ENCODE measurements around the gene NCMAP.
"Not testable (repeated sequence)": the region's sequence is repeated elsewhere in the genome, so short reads cannot be mapped to it uniquely, and the experiment has no call there.

Gene NCMAP

GRCh38 chr1:24555591-24556413 lies at the start of gene NCMAP:
NCMAP (plus strand) TSS chr1:24556087; CDS start chr1:24595431, 39,344 bp downstream.
- peak; percentile 23 to 50 for DNase-seq (ENCODE audit: low read depth in 1 of 2, low spot score in 1 of 2)

- DNase-seq (ENCODE audit: low read depth in 1 of 2, low spot score in 1 of 2): no peak
Measured at GRCh38 chr1:24506691-24507381, 49.1 kb upstream of the NCMAP start.

GRCh38 chr1:24507405-24507804 lies 48.5 kb upstream of the NCMAP start:
- DNase-seq (ENCODE audit: low read depth in 1 of 2, low spot score in 1 of 2): no peak

- DNase-seq (ENCODE audit: low read depth in 1 of 2, low spot score in 1 of 2): no peak
Measured at GRCh38 chr1:24508911-24509310, 47.0 kb upstream of the NCMAP start.

GRCh38 chr1:24513706-24514105 lies 42.2 kb upstream of the NCMAP start:
- DNase-seq (ENCODE audit: low read depth in 1 of 2, low spot score in 1 of 2): no peak

GRCh38 chr1:24514946-24515345 lies 40.9 kb upstream of the NCMAP start:
- no peak for DNase-seq (ENCODE audit: low read depth in 1 of 2, low spot score in 1 of 2)

GRCh38 chr1:24515671-24516209 lies 40.1 kb upstream of the NCMAP start:
- not testable (repeated sequence) for DNase-seq (ENCODE audit: low read depth in 1 of 2, low spot score in 1 of 2)

- DNase-seq (ENCODE audit: low read depth in 1 of 2, low spot score in 1 of 2): no peak
Measured at GRCh38 chr1:24516506-24516905, 39.4 kb upstream of the NCMAP start.

GRCh38 chr1:24517898-24518297 lies 38.0 kb upstream of the NCMAP start:
- no peak for DNase-seq (ENCODE audit: low read depth in 1 of 2, low spot score in 1 of 2)

- DNase-seq (ENCODE audit: low read depth in 1 of 2, low spot score in 1 of 2): not testable (repeated sequence)
Measured at GRCh38 chr1:24520282-24520681, 35.6 kb upstream of the NCMAP start.

GRCh38 chr1:24525606-24526005 lies 30.3 kb upstream of the NCMAP start:
- no peak for DNase-seq (ENCODE audit: low read depth in 1 of 2, low spot score in 1 of 2)

- DNase-seq (ENCODE audit: low read depth in 1 of 2, low spot score in 1 of 2): no peak
Measured at GRCh38 chr1:24526045-24526444, 29.8 kb upstream of the NCMAP start.

- DNase-seq (ENCODE audit: low read depth in 1 of 2, low spot score in 1 of 2): no peak
Measured at GRCh38 chr1:24526940-24527542, 28.8 kb upstream of the NCMAP start.

GRCh38 chr1:24528744-24529143 lies 27.1 kb upstream of the NCMAP start:
- DNase-seq (ENCODE audit: low read depth in 1 of 2, low spot score in 1 of 2): no peak

GRCh38 chr1:24529292-24529691 lies 26.6 kb upstream of the NCMAP start:
- not testable (repeated sequence) for DNase-seq (ENCODE audit: low read depth in 1 of 2, low spot score in 1 of 2)

GRCh38 chr1:24535021-24535424 lies 20.9 kb upstream of the NCMAP start:
- peak; percentile 46 to 50 for DNase-seq (ENCODE audit: low read depth in 1 of 2, low spot score in 1 of 2)

GRCh38 chr1:24535778-24536177 lies 20.1 kb upstream of the NCMAP start:
- DNase-seq (ENCODE audit: low read depth in 1 of 2, low spot score in 1 of 2): no peak

GRCh38 chr1:24536391-24536840 lies 19.5 kb upstream of the NCMAP start:
- peak; percentile 20 to 43 for DNase-seq (ENCODE audit: low read depth in 1 of 2, low spot score in 1 of 2)

GRCh38 chr1:24540051-24540905 lies 15.6 kb upstream of the NCMAP start:
- no peak for DNase-seq (ENCODE audit: low read depth in 1 of 2, low spot score in 1 of 2)

- DNase-seq (ENCODE audit: low read depth in 1 of 2, low spot score in 1 of 2): no peak
Measured at GRCh38 chr1:24540906-24541710, 14.8 kb upstream of the NCMAP start.
